Activated CD8-positive, alpha-beta memory T cell treated with anti-CD3 and anti-CD28 coated beads for 1 hour (primary cell): ENCODE results near the gene TNFRSF8.
"Not testable (repeated sequence)": the region's sequence is repeated elsewhere in the genome, so short reads cannot be mapped to it uniquely, and the experiment has no call there.

Experiments
- DNase-seq, 2 donors: peaks; one replicate each; pipeline ENCODE4 v3.0.0-alpha.2; 2020; ENCODE audit warnings: low read depth in 1 of 2; ENCODE audit errors: extremely low read depth in 1 of 2

Gene TNFRSF8

DNA sequence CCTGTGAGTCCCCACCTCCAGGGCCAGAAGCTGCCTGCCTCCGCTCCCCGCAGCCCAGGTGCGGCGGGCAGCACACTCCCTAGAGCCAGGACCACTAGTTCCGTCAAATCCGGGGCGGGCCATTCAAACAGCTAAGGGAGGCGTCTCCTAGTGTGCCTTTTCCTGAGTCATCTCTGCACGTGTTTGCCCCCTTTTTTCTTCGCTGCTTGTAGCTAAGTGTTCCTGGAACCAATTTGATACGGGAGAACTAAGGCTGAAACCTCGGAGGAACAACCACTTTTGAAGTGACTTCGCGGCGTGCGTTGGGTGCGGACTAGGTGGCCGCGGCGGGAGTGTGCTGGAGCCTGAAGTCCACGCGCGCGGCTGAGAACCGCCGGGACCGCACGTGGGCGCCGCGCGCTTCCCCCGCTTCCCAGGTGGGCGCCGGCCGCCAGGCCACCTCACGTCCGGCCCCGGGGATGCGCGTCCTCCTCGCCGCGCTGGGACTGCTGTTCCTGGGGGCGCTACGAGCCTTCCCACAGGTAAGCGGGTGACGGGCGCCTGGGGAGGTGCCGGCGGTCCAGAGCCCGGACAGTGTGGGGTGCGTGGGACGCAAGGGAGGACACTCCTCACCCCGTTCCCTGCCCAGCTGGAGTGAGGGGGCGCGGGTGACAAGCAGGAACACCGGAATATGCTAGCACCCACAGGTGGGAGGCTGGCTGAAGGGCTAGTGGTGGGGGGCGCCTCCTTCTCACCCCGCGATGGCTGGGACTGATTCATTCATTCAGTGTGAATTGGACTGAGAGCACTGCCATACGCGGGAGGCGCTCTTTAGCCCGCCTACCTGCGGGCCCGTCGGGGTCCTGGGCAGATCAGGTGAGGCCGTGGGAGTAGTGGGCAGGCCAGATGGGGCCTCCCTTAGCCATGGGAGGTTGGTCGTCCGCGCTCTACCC is at the start of gene TNFRSF8:
Gene TNFRSF8, plus strand, starts transcription at position 163 of the 932 bp plus-strand sequence. Its CDS starts 296 bp downstream, at position 459.
- DNase-seq: peak in 1 of 2 donors; percentile 8

DNA sequence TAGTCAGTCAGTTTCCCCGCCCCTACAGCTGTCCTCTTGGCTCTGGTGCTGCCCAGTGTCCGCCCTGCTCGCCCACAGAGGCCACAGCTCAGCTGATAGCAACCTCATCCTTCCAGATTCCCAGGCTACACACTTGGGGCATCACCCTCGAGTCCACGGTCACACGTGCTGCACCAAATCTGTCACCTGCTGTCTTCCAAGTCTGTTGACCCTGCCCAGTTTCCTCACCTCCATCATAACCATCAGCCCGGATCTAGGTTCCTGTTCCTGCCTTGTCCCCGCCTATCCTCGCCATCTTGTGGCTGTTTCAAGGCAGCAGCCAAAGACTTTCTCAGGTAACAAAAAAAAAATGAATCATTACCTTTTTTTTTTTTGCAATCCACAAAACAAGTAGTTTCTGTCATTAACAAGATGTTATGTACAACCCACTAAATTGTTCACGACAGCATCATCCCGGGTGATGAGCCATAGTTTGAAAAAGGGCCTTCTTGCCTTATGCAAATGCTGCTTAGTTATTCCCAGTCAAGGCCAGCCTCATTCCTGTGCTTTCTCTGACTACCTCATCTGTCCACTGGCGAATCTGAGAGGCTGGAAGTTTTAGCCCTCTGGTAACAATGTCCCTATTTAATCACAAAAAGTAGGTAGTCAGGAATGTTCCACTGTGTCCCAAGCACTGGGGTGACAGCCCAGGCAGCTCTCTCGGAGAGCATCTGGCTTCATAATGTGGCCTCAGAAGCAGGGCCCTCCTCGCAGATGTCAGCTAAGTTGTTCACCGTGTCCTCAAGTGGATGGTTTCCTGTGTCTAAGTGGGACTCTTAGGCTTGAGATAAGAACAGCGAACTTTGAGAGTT is 48.7 kb upstream of the TNFRSF8 start:
- DNase-seq: no peak

DNA sequence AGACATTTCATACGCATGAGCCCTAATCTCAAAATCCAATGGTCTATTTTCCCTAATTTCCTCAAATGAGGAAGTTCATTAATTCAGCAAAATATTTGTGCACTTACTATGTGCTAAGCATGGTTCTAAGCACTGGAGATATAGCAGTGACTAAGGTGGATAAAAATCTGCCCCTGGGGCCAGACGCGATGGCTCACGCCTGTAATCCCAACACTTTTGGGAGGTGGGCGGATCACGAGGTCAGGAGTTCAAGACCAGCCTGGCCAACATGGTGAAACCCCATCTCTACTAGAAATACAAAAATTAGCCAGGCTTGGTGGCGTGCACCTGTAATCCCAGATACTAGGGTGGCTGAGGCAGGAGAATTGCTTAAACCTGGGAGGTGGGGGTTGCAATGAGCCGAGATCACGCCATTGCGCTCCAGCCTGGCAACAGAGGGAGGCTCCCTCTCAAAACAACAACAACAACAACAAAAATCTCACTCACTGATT is 48.1 kb upstream of the TNFRSF8 start:
- DNase-seq: no peak

DNA sequence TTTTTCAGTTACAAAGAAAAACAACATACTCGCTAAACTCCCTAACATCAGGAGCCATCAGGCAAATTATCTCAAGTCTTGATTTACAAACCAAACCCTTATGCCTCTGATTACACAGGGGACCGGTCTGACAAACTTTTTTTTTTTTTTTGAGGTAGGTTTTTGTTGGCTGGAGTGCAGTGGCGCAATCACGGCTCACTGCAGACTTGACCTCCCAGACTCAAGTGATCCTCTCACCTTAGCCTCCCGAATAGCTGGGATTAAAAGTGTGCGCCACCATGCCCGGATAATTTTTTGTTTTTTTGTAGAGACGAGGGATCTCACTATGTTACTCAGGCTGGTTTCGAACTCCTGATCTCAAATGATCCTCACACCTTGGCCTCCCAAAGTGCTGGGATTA is 47.6 kb upstream of the TNFRSF8 start:
- no peak for DNase-seq

DNA sequence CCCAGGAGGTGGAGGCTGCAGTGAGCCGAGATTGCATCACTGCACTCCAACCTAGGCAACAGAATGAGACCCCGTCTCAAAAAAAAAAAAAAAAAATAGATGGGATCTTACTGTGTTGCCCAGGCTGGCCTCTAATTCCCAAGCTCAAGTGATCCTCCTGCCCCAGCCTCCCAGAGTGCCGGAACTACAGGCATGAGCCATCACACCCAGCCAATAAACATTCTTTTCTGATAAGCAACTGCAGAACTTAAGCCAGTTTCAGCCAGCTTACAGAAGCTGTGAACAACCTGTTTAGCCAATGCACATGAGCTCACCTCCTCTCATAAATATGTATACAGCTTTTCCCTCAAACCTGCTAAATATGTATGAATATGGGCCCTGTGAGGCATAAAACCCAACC is 46.9 kb upstream of the TNFRSF8 start:
- DNase-seq: no peak

DNA sequence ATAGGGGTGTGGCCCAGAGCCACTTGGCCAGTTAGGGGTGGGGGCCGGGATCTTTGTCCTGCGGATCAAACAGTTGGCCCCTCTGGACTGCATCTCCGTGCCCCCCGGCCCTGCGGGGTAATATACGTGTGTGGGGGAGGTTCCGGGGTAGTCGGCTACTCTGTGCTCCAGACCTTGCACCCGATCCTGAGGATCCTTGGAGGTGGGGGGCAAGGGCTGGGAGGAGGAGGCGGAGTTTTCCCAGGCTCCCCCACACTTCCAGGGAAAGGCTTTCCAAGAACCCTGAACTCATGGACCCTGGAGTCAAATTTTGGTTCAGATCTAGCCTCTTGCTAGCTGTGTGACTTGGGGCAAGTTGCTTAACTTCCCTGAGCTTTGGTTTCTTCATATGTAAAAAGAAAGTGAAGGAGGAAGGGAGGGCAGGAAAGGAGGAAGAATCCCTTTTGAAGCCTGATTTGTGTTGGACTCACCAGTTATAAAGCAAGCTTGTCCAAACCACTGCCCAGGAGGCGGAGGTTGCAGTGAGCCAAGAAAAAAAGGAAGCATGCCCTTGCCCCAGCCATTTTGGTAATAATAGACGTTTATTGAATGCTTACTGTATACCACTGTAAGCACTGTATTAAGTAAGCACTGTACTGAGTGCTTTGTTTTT is 43.1 kb upstream of the TNFRSF8 start:
- DNase-seq: no peak

DNA sequence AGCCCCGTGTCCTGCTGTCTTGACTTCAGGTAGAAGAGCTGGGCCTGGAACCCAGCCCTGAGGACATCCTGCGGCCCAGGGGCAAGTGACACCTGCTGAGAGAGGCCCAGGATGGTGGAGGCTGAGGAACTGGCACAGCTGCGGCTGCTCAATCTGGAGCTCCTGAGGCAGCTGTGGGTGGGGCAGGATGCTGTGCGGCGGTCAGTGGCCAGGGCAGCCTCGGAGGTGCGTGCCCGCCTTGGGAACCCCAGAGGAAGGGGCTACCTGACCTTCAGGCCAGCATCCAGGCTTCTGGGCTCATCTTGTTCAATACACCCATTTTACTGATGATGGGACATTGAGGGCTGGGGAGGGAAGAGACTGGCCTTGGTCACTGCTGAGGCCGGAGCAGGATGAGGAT is 41.5 kb upstream of the TNFRSF8 start:
- no peak for DNase-seq

DNA sequence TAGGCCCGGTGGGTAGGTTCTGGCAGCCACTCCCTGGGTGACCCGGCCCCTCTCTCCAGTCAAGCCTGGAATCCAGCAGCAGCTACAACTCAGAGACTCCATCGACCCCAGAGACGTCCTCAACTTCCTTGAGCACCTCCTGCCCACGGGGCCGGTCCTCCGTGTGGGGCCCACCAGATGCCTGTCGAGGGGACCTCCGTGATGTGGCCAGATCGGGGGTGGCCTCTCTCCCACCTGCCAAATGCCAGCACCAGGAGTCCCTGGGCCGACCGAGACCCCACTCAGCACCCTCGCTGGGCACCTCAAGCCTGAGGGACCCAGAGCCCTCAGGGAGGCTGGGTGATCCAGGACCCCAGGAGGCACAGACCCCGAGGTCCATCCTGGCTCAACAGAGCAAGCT is 41.1 kb upstream of the TNFRSF8 start:
- DNase-seq: no peak

DNA sequence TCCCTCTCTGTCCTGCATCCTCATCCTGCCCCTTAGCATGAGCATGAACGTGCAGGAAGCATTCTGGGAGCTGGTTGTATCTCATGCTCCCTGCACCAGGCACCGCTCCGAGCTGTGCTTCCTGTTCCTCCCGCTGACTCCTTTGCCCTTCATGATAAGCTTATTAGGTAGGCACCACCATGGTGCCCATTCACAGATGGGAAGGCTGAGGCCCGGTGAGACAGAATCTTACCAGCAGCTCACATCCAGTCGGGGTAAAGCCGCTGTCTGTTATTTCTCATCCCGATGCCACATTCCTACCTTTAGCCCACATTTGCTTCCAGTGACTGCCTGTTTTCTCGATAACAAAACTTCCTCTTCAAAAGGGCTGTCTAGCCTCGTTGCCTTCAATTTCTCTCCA is 36.5 kb upstream of the TNFRSF8 start:
- no peak for DNase-seq

DNA sequence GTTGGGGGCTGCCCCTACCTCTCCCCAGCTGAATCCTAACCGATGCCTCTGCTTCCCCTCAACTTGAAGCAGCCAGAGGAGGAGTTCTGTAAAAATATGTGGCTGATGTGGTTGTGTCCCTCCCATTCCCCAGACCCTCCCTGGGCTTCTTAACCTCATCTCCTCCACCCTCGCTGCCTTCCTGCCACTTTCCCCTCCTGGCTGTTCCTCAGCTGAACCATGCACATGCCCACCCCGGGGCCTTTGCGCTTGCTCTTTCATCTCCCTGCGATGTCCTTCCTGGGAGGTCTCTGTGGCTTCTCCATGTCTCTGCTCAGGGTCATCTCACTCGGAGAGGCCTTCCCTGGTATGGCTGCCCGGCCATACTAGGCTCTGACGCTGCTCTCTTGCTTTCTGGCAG is 34.9 kb upstream of the TNFRSF8 start:
- DNase-seq: no peak

DNA sequence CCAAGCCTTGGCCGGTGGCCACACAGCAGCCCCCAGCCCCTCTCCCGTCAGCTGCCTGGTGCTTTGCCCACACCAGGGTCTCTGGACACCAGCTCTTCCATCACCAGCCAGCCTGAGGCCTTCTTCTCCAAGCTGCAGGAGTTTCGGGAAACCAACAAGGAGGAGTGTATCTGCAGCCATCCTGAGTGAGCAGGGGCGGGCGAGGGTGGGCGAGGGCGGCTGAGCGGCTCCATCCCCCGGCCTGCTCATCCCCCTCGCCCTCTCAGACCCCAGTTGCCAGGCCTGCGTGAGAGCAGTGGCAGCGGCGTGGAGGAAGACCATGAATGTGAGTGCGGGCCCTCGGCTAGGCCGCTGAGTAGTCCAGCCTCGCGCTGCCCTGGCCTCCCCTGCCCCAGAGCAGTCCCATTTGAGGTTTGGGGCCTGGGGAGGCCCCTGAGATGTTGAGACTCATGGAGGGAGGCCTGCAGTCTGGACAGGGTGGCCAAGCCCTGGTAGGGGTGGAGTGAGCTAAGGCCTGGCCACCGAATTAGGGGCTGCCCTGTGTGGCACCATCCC is 34.1 kb upstream of the TNFRSF8 start:
- DNase-seq: no peak

DNA sequence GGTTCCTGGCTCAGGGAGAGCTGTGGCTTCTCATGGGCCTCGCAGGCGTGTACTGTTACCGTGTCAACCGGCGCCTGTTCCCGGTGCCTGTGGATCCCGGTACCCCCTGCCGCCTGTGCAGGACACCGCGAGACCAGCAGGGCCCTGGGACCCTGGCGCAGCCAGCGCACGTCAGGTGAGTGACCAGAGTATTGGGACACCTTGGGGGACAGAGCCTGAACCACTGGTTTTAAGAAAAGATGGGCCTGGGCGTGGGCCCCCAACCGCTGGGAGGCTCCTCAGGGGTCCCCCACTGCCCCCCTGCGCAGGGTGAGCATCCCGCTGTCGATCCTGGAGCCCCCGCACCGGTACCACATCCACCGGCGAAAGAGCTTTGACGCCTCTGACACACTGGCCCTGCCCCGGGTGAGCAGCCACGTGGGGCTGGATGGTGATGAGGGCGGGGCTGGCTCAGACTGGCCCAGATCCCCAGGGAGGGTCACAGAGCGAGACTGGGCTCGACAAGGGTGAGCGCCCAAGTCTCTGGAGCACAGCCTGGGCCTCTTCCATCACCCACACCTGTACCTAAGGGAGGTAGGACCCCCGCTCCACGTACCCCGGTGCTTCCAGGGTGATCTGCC is 33.3 kb upstream of the TNFRSF8 start:
- DNase-seq: no peak

DNA sequence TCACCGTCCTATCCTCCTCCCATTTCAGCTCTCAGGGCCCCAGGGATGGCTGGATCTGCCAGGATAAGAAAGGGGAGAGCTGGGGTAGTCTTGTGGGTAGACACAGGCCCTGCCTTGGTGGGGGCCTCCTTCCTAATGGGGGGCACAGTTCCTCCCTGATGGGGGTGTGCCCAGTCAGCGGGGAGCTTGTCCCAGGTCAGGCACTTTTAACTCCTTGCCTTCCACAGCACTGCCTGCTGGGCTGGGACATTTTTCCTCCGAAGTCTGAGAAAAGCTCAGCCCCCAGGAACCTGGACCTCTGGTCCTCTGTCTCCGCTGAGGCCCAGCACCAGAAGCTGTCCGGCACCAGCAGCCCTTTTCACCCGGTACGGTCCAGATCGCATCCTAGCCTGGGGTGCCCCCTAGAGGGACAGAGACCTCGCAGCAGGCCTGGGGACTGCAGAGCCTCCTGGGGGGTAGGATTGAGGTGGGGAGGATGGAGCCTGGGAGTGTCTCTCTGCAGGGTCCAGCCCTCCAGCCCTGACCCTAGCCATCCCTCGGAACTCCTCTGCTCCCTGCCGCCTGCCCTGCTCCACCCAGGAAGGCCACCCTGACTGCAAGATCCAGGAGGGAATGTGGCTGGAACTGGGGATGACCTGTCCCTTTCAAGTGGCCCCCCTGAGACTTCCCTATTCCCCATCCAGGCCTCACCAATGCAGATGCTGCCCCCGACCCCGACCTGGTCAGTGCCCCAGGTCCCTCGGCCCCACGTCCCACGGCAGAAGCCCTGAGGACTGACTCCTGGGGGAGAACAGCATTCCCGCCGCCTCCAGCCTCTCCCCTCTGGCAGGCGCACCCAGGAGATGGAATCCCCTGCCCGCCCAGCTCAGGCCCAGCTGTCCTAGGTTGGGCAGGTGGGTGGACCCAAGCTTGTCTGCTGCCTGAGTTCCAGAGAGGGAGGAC is 31.8 kb upstream of the TNFRSF8 start:
- DNase-seq: no peak

DNA sequence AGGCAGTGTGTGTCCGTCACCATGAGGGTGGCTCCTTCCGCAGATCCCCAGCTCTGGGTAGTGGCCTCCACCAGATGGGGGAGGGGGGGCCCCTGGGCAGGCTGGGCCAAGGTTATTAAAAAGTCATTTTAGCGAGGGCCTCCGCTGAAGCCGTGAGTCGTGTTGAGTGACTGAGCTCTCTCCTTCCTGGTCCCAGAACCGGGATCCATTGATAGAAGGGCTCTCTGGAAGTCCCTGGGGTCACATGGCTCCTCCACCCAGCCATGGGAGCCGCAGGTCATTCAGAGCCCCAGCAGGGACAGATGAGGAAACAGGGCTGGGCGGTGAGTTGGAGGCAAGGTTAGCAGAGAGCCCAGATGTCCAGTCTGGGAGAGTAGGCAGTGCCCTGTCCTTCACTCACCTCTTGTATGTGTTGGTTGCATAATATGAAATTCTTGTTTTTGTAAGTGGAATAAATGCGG is 30.9 kb upstream of the TNFRSF8 start:
- DNase-seq: no peak

DNA sequence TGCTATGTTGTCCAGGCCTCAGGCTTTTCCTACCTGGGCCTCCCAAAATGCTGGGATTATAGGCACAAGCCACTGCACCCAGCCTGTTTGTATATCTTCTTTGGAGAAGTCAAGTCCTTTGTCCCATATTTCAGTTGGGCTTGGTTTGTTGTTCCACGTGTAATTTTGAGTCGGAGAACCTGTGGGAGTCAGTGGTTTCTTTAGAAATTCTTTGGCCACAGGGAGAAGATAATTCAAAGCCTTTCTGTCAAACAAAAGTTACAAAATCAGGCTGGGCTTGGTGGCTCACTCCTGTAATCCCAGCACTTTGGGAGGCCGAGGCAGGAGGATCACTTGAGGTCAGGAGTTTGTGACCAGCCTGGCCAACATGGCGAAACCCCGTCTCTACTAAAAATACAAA is 29.7 kb upstream of the TNFRSF8 start:
- not testable (repeated sequence) for DNase-seq

DNA sequence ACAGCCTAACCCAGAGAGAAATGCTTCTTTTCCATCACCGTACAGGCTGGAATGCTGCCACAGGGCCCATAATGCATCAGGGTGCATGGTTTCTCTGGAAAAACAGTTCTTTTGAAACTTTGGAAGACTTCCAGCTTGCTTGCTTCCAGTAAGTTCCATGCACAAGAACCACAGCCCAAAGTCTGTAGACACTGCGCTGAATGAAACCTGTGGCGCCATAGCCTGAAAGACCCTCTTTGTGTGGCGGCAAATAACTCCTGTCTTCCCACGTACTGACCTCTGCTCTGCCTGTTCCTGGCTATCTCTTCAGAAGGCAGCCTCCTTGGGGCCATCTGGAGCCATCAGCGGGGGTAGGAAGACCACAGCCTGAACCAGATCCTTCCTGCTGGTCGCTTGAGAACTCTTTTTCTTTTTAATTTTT is 28.7 kb upstream of the TNFRSF8 start:
- no peak for DNase-seq

DNA sequence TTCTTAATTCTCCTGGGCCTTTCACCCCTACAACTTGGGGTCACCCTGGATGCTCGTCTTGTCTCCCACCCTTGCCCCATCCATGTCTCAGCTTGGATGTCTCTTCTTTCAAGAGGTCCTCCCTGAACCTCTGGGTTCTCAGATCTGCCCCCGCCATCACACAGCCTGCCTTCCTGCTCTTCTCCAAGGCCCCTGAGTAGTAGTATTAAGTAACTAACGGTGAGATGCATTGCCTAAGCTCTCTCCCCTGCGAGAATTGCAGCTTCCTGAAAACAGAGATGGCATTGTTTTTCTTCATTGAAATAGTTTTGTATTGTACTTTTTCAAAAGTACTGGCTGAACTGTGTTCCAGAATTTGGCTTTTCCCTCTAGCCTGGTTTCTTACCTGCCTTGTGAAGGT is 27.8 kb upstream of the TNFRSF8 start:
- no peak for DNase-seq

DNA sequence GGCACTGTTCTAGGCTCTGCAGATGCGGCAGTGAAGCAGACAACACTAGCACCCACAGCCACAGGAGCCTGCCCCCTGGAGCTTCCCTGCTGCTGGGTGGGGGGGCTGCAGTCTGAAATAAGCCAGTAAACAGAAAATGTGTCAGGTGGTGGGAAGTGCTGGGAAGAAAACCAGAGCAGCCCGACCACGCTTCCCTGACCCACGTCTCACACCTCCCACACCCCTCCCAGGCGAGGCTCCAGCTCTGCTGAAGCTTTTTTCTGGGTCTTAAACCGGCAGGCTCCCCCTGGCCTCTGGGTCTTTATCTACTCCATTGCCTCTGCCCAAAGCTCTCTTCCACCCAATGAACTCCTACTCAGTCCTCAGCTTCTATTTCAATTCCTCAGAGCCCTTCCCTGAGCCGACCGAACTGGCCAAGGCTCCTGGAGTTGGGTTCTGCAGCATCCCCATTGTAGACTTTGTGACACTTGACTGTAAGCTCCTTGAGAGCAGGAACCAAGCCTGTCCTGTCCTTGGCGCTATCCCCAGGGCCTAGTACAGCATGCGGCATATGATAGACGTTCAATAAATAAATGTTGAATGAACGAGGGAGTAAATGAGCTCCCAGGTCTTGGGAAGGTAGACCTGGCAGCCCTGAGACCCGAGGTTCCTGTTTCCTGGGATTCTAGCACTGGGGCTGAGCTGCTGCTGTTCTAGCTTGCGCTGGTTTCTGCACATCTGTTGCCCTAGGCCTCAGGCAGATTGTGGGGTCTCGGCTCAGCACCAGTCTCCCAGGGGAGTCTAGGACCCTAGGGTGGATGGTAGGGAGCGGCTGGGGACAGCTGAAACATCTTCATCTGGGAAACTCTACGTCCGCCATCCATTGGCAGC is 25.4 kb upstream of the TNFRSF8 start:
- no peak for DNase-seq
